ENCODE results near the gene CALML4.
A peak's percentile ranks its signal among the peaks of the same experiment; 100 is the strongest.
"Not testable (repeated sequence)": the region's sequence is repeated elsewhere in the genome, so short reads cannot be mapped to it uniquely, and the experiment has no call there.

Gene CALML4

DNA sequence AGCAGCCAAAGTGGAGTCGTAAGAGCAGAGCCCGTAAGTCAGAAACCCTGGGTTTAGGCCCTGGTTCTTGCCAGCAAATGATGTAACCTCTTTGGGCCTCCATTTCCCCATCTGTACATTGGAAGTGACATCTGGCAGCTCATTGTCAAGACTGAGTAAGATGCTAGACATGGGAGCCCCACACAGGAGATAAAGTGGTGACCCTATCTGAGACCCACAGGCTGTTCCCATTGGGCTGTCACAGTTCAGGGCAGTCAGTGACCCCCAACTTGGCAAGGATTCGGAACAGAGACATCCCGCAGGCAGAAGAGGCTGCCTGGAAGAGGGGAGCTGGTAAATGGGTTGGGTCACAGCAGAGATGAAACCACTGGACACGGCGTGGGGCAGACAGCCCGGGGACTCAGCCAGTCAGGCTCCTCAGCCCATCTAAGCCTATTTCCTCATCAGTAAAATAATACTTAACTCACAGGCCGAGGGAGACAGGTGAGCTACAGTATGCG is 22.6 kb upstream of the CALML4 start:
- no peak for DNase-seq (ENCODE audit: low read depth)
- peak overlapping the region; percentile 87 for H3K4me3 ChIP-seq (ENCODE audit: low read depth, low read length)

- DNase-seq (ENCODE audit: low read depth); H3K4me3 ChIP-seq (ENCODE audit: low read depth, low read length): not testable (repeated sequence)
Measured at GRCh38 chr15:68225442-68225841, 20.3 kb upstream of the CALML4 start.

DNA sequence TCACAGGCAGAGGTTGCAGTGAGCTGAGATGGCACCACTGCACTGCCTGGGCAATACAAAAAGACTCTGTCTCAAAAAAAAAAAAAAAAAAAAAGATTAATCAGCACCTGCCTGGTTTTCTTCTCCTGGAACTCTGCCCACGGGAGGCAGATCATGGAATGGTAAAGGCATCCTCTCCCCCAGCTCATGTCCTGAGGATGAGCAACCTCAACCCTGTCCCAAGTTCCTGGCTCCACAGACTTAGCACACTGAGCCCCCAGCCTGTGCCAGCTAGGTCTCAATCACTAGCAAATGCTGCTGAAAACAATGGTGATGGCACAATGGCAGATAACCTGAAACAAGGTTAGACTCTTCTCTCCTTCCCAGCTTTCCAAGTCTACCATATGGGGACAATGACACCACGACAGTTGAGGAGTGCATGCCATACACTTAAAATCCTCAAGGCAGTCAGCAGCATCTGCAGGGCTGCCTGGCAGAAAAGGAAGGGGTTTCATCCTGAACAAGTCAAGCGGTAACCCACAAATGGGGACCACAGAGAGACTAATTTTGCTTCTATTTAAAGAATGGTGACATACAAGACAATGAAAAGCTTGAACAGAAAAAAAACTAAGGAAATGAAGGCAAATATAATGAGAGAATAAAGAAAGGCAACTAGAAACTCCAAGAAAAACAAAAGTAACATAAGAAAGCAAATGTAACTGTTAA is 19.6 kb upstream of the CALML4 start:
- no peak for DNase-seq (ENCODE audit: low read depth)

DNA sequence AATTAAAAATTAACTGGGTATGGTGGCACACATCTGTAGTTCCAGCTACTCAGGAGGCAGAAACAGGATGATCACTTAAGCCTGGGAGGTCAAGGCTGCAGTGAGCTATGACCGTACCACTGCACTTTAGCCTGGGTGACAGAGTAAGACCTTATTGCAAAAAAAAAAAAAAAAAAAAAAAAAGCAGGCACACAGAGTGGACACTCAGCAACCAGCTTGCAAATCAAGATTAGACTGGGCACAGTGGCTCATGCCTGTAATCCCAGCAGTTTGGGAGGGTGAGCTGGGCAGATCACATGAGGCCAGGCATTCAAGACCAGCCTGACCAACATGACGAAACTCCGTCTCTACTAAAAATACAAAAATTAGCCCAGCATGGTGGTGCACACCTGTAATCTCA is 19.0 kb upstream of the CALML4 start:
- H3K4me3 ChIP-seq (ENCODE audit: low read depth, low read length), result no peak overlapping the region

More for the DNA sequence above, 19.6 kb upstream of the CALML4 start:
- H3K4me3 ChIP-seq (ENCODE audit: low read depth, low read length), result no peak overlapping the region

DNA sequence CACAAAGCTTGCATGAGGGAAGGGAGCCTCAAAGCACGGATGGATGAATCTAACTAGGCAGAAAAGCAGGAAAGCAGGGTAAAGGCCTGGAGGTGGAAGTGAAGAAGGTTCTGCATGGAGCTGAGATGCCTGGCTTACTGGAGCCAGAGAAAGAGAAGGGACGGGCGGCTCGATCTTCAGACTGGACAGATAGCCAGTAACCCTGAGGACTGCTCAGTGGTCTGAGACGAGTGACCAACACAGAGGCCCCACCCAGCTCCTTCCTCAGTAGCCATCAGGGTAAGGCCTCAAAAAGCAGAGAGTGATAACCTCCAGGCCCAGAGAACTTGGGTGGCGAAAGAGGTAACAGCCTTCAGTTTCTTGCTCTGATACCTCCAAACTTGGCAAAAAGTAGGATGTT is 18.0 kb upstream of the CALML4 start:
- no peak for DNase-seq (ENCODE audit: low read depth)
- no peak overlapping the region for H3K4me3 ChIP-seq (ENCODE audit: low read depth, low read length)

More for the DNA sequence above, 19.0 kb upstream of the CALML4 start:
- no peak for DNase-seq (ENCODE audit: low read depth)

- H3K4me3 ChIP-seq (ENCODE audit: low read depth, low read length); DNase-seq (ENCODE audit: low read depth): not testable (repeated sequence)
Measured at GRCh38 chr15:68222432-68222743, 17.3 kb upstream of the CALML4 start.

DNA sequence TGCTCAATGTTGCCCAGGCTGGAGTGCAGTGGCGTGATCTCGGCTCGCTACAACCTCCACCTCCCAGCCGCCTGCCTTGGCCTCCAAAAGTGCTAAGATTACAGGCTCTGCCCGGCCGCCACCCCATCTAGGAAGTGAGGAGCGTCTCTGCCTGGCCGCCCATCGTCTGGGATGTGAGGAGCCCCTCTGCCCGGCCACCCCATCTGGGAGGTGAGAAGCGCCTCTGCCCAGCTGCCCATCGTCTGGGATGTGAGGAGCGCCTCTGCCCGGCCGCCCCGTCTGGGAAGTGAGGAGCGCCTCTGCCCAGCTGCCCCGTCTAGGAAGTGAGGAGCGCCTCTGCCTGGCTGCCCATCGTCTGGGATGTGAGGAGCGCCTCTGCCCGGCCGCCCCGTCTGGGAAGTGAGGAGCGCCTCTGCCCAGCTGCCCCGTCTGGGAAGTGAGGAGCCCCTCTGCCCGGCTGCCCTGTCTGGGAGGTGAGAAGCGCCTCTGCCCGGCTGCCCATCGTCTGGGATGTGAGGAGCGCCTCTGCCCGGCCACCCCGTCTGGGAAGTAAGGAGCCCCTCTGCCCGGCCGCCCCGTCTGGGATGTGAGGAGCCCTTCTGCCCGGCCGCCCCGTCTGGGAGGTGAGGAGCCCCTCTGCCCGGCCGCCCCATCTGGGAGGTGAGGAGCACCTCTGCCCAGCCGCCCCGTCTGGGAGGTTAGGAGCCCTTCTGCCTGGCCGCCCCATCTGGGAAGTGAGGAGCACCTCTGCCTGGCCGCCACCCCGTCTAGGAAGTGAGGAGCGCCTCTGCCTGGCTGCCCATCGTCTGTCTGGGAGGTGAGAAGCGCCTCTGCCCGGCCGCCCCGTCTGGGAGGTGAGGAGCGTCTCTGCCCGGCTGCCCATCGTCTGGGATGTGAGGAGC is 16.6 kb upstream of the CALML4 start:
- H3K4me3 ChIP-seq (ENCODE audit: low read depth, low read length); DNase-seq (ENCODE audit: low read depth): not testable (repeated sequence)

- DNase-seq (ENCODE audit: low read depth), result no peak
Measured at GRCh38 chr15:68220967-68221366, 15.8 kb upstream of the CALML4 start.

GRCh38 chr15:68220489-68220888 is 15.4 kb upstream of the CALML4 start:
- DNase-seq (ENCODE audit: low read depth), result no peak

More at GRCh38 chr15:68220967-68221366, 15.8 kb upstream of the CALML4 start:
- no peak overlapping the region for H3K4me3 ChIP-seq (ENCODE audit: low read depth, low read length)

GRCh38 chr15:68218847-68219798 is 14.0 kb upstream of the CALML4 start:
- no peak overlapping the region for H3K4me3 ChIP-seq (ENCODE audit: low read depth, low read length)
- no peak for DNase-seq (ENCODE audit: low read depth)

More at GRCh38 chr15:68220489-68220888, 15.4 kb upstream of the CALML4 start:
- no peak overlapping the region for H3K4me3 ChIP-seq (ENCODE audit: low read depth, low read length)

GRCh38 chr15:68218331-68218730 is 13.2 kb upstream of the CALML4 start:
- no peak for DNase-seq (ENCODE audit: low read depth)
- H3K4me3 ChIP-seq (ENCODE audit: low read depth, low read length), result no peak overlapping the region

GRCh38 chr15:68217341-68217740 is 12.2 kb upstream of the CALML4 start:
- H3K4me3 ChIP-seq (ENCODE audit: low read depth, low read length), result no peak overlapping the region
- no peak for DNase-seq (ENCODE audit: low read depth)

DNA sequence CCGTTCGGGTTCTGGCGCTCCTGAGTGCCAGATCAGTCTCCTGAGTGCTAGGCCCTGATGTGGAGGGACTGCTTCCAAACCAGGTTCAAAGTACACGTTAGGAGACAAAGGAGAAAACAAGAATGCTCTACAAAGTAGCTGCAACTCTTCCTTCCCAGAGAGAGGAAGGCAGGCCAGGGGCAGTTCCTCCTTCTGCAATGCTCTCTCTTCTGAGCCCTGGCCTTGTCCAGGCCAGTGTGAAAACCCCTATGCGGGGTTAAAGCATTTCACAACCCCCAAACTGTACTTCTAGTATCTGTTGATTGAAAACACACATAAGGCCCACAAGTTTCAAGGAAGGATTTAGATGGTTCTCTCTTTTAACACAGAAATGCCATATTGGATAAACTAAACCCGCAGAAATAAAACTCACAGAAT is 9.7 kb upstream of the CALML4 start:
- no peak overlapping the region for H3K4me3 ChIP-seq (ENCODE audit: low read depth, low read length)
- no peak for DNase-seq (ENCODE audit: low read depth)

DNA sequence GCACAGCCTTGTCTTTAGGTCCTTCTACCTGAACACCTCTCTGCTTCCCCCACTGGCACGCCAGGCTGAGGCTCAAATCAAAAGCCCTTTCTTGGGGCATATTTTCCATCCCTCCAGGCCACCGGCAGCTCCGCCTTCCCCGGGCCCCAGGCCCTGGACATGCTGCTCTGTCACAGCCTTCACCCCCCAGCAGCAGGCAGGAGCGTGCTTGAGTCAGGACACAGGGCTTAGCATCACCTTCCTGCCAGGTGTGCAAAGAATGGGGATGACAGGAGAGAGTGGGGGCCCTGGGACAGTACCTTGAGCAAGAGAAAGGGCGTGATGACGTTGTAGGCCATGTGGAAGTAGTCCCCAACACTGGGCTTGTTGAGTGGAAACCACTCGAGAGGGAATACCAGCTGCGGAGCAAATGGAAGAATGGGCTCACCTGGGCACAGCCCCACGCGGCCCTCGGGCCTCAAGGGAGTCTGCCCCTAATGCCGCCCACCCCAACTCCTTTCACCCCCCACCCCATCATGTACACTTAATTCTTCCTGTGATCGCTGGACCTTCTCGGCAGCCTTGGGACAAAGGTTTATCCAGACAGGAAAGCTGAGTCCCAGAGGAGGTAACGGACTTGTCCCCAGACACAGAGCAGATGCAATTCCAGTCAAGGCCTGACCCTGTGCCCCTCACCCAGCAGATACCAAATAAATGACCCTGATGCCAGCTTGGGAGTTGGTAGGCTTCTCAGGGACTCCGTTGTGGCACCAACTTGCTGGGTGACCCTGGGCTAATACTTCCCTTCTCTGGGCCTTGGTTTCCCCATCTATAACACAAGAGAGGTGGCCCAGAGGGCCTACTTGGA is 9.1 kb upstream of the CALML4 start:
- no peak for DNase-seq (ENCODE audit: low read depth)
- no peak overlapping the region for H3K4me3 ChIP-seq (ENCODE audit: low read depth, low read length)

GRCh38 chr15:68213491-68213845 is 8.3 kb upstream of the CALML4 start:
- not testable (repeated sequence) for H3K4me3 ChIP-seq (ENCODE audit: low read depth, low read length); DNase-seq (ENCODE audit: low read depth)

DNA sequence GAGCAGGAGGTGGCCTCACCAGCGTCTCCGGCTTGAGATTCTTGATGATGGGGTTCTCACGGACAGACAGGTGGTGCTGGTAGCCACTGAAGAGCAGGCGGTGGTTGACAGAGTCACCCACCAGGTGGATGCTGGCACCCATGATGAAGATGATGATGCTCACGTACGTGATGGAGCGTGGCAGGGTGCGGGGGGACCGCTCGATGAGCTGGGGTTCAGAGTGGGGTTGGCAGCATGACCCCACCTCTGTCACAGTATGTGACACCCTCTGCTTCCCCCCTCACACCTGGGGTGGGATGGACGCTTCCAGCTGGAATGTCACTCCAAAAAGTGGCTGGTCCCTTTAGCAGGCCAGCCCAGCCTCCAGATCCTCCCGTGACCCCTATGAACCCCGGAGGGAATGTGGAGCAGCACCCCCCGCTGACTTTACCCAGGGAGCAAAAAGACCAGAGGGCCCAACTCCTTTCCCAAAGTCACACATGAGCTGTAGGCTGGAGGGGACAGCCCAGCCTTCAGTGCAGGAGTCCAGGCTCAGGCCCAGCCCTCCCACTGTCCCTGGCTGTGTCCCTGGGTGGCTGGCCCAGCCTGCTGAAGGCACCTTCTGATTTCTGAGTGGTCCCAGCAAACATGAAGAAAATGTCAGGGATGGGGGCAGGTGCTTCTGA is 6.7 kb upstream of the CALML4 start:
- no peak overlapping the region for H3K4me3 ChIP-seq (ENCODE audit: low read depth, low read length)
- DNase-seq (ENCODE audit: low read depth), result no peak

GRCh38 chr15:68210821-68211655 is 5.9 kb upstream of the CALML4 start:
- H3K4me3 ChIP-seq (ENCODE audit: low read depth, low read length), result no peak overlapping the region
- peak; percentile 8 for DNase-seq (ENCODE audit: low read depth)

Measured in skeletal muscle cell (primary cell).